Stimulated activated naive CD8-positive, alpha-beta T cell treated with anti-CD3 and anti-CD28 coated beads, Interleukin-15, Interleukin-2, amounts not matched to agents 100 ng/mL and 50 ng/mL, for 24 hours (primary cell): Measurements from ENCODE around the gene DUSP21.

ENCODE experiments used
- H3K27ac Mint-ChIP-seq: one replicate; pipeline ENCODE4 v1.8.0; 2021; ENCODE audit warnings: mild to moderate bottlenecking, mixed read lengths
- H3K27me3 Mint-ChIP-seq: one replicate; pipeline ENCODE4 v1.8.0; 2021; ENCODE audit warnings: mixed read lengths
- H3K36me3 Mint-ChIP-seq: one replicate; pipeline ENCODE4 v1.8.0; 2021; ENCODE audit warnings: low read depth, mixed read lengths
- H3K4me1 Mint-ChIP-seq: one replicate; pipeline ENCODE4 v1.8.0; 2021; ENCODE audit warnings: low read depth, mixed read lengths
- H3K4me3 Mint-ChIP-seq: one replicate; pipeline ENCODE4 v1.8.0; 2021; ENCODE audit warnings: mild to moderate bottlenecking, mixed read lengths
- H3K9me3 Mint-ChIP-seq: one replicate; pipeline ENCODE4 v1.8.0; 2021; ENCODE audit warnings: mixed read lengths

DUSP21 gene

GRCh38 chrX:44891642-44892041 is 47.8 kb downstream of the DUSP21 start:
- Mint-ChIP-seq H3K9me3 (no peaks in the 10 kb centered on the region), H3K4me3 (no peak overlapping the region), H3K27ac (no peak overlapping the region), H3K36me3 (peaks cover 17% of the 10 kb centered on the region), H3K4me1 (peaks cover 42% of the 10 kb centered on the region), H3K27me3 (no peaks in the 10 kb centered on the region)
